ENCODE data around the gene CYTH1. TPM values are rescaled to one million over a fixed set of nuclear protein-coding genes. Genes with fewer than 3 reads are reported as not detected.

The CYTH1 gene
- total and polyA plus RNA-seq, 10 of the 15 experiments (the other 5 are each of a cell fraction or from before 2014, with no cell fraction given), result 6.6 to 188 (median 145) TPM

GRCh38 chr17:78734793-78735641 is 47.1 kb downstream of the CYTH1 start:
- no peaks in the 10 kb centered on the region for H3K9me3 ChIP-seq (replicated peaks; ENCODE audit: control insufficient read depth, insufficient read depth, low read length)
- peak overlapping the region; percentile 84 for H3K9ac ChIP-seq (ENCODE audit: control insufficient read depth, insufficient read depth, low read length)
- peaks cover 0 to 3% of the 10 kb centered on the region in 2 experiments; a peak in 2 of 4 replicates for H3K36me3 ChIP-seq (ENCODE audit: control insufficient read depth in 2 of 2, insufficient read depth in 2 of 2, low read length in 1 of 2)
- POLR2A ChIA-PET, result interaction anchor here (0.6 to 21.4 kb wide), 13 partner anchors 9 to 418 kb away, joined by 3 to 384 read pairs (median 4); no protein-coding TSS in a partner anchor
- no peaks in the 10 kb centered on the region; the same call in 1 of the 2 replicates for H4K20me1 ChIP-seq (ENCODE audit: control insufficient read depth, insufficient read depth)
- peak overlapping the region; percentile 92 for H3K27ac ChIP-seq (ENCODE audit: control insufficient read depth, insufficient read depth)
- H2AFZ ChIP-seq (ENCODE audit: control insufficient read depth, low read depth, low read length), result no peak overlapping the region
- peaks cover 94% of the 10 kb centered on the region for H3K79me2 ChIP-seq (ENCODE audit: control insufficient read depth, insufficient read depth, low read length)
- peak overlapping the region; percentile 97 for H3K4me2 ChIP-seq (ENCODE audit: control insufficient read depth, insufficient read depth)
- ATAC-seq (peak; percentile 26), FAIRE-seq (no peak), DNase-seq (ENCODE audit: low read depth, low spot score) (no peak)
- TSS peak; percentile 66 for BruUV-seq (replicated peaks)
- in situ Hi-C loops (cut with MboI) (no loop called here), intact Hi-C loops (cut with micrococcal nuclease; ENCODE audit: unreplicated experiment) (loop anchor here (2.0 kb wide), 1 partner anchor 44 kb away; no protein-coding TSS in a partner anchor)
- WGBS (ENCODE audit: insufficient coverage, insufficient replicate concordance, low lambda C conversion rate, missing lambda C conversion rate), result 2% methylated on average over 16 of the region's 16 CpGs
- RAD21 ChIA-PET (ENCODE audit: unreplicated experiment), result interaction anchor here (0.6 to 20.3 kb wide), 14 partner anchors 9 to 242 kb away, joined by 3 to 537 read pairs (median 4); no protein-coding TSS in a partner anchor
- peak overlapping the region; percentile 84 for H3K4me3 ChIP-seq
- peaks cover 38% of the 10 kb centered on the region for H3K4me1 ChIP-seq (ENCODE audit: control insufficient read depth, insufficient read depth, low read length)
- no peaks in the 10 kb centered on the region for H3K27me3 ChIP-seq (replicated peaks in 1 of 2; ENCODE audit: control insufficient read depth in 2 of 2, insufficient read depth in 2 of 2, low read length in 1 of 2)
- CTCF ChIA-PET, result interaction anchor here (1.0 to 11.7 kb wide), 7 partner anchors 11 to 49 kb away, joined by 3 to 85 read pairs (median 45); no protein-coding TSS in a partner anchor
- SMC1A ChIA-PET (ENCODE audit: uncharacterized antibody, unreplicated experiment), result interaction anchor here (0.9 to 20.6 kb wide), 16 partner anchors 8 to 101 kb away, joined by 3 to 490 read pairs (median 6); no protein-coding TSS in a partner anchor
- TF ChIP-seq NBN (IDR thresholded peaks at IDR 0.05), result 0 out of 2 replicates have a peak, but pooled peaks have one; percentile 28
- 0 out of 2 replicates have a peak, but pooled peaks have one; percentile 5 for TF ChIP-seq WRNIP1 (IDR thresholded peaks at IDR 0.05; ENCODE audit: borderline replicate concordance, low read depth, low read length)
- TF ChIP-seq ZBED1 (IDR thresholded peaks at IDR 0.05; ENCODE audit: borderline replicate concordance), result 0 out of 2 replicates have a peak, but pooled peaks have one; percentile 53
- TF ChIP-seq RELA (IDR thresholded peaks at IDR 0.05; ENCODE audit: borderline replicate concordance, partially characterized antibody), result no peak
- TF ChIP-seq, protein P1, sequence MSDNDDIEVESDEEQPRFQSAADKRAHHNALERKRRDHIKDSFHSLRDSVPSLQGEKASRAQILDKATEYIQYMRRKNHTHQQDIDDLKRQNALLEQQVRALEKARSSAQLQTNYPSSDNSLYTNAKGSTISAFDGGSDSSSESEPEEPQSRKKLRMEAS (IDR thresholded peaks at IDR 0.05; ENCODE audit: low read depth, low read length), result peak; percentile 45; the same call in 1 of the 2 replicates
- TF ChIP-seq SMAD1 (IDR thresholded peaks at IDR 0.05; ENCODE audit: low read depth, partially characterized antibody), result peak; percentile 47
- 0 out of 2 replicates have a peak, but pooled peaks have one; percentile 12 for TF ChIP-seq DPF2 (IDR thresholded peaks at IDR 0.05)
- TF ChIP-seq, protein P2, sequence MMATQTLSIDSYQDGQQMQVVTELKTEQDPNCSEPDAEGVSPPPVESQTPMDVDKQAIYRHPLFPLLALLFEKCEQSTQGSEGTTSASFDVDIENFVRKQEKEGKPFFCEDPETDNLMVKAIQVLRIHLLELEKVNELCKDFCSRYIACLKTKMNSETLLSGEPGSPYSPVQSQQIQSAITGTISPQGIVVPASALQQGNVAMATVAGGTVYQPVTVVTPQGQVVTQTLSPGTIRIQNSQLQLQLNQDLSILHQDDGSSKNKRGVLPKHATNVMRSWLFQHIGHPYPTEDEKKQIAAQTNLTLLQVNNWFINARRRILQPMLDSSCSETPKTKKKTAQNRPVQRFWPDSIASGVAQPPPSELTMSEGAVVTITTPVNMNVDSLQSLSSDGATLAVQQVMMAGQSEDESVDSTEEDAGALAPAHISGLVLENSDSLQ (IDR thresholded peaks at IDR 0.05), result 0 out of 2 replicates have a peak, but pooled peaks have one; percentile 15
- peak; percentile 40; the same call in 1 of the 2 replicates for TF ChIP-seq MXI1 (IDR thresholded peaks at IDR 0.05; ENCODE audit: low read depth, low read length)
- TF ChIP-seq, protein P3, sequence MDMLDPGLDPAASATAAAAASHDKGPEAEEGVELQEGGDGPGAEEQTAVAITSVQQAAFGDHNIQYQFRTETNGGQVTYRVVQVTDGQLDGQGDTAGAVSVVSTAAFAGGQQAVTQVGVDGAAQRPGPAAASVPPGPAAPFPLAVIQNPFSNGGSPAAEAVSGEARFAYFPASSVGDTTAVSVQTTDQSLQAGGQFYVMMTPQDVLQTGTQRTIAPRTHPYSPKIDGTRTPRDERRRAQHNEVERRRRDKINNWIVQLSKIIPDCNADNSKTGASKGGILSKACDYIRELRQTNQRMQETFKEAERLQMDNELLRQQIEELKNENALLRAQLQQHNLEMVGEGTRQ (IDR thresholded peaks at IDR 0.05; ENCODE audit: borderline replicate concordance, low read depth, low read length), result no peak
- peak; percentile 19 to 50; a peak in 1 of 4 replicates for TF ChIP-seq EP300 (IDR thresholded peaks at IDR 0.05; ENCODE audit: borderline replicate concordance in 1 of 2, control insufficient read depth in 1 of 2, low read depth in 2 of 2, low read length in 2 of 2)
- TF ChIP-seq IKZF1 (conservative IDR thresholded peaks at IDR 0.05), result peak; percentile 57; the same call in 1 of the 2 replicates
- TF ChIP-seq, protein P4, sequence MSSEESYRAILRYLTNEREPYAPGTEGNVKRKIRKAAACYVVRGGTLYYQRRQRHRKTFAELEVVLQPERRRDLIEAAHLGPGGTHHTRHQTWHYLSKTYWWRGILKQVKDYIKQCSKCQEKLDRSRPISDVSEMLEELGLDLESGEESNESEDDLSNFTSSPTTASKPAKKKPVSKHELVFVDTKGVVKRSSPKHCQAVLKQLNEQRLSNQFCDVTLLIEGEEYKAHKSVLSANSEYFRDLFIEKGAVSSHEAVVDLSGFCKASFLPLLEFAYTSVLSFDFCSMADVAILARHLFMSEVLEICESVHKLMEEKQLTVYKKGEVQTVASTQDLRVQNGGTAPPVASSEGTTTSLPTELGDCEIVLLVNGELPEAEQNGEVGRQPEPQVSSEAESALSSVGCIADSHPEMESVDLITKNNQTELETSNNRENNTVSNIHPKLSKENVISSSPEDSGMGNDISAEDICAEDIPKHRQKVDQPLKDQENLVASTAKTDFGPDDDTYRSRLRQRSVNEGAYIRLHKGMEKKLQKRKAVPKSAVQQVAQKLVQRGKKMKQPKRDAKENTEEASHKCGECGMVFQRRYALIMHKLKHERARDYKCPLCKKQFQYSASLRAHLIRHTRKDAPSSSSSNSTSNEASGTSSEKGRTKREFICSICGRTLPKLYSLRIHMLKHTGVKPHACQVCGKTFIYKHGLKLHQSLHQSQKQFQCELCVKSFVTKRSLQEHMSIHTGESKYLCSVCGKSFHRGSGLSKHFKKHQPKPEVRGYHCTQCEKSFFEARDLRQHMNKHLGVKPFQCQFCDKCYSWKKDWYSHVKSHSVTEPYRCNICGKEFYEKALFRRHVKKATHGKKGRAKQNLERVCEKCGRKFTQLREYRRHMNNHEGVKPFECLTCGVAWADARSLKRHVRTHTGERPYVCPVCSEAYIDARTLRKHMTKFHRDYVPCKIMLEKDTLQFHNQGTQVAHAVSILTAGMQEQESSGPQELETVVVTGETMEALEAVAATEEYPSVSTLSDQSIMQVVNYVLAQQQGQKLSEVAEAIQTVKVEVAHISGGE (CRISPR knock-in tag; IDR thresholded peaks at IDR 0.05), result no peak
- TF ChIP-seq MEF2B (IDR thresholded peaks at IDR 0.05; ENCODE audit: partially characterized antibody, poor library complexity, severe bottlenecking), result peak; percentile 87

Measured in GM12878 (cell line).